Astrocyte (in vitro differentiated cells and primary cell): ENCODE data around the gene MYH11. TPM values are rescaled to one million over a fixed set of nuclear protein-coding genes. Genes with fewer than 3 reads are reported as not detected.
A peak's percentile ranks its signal among the peaks of the same experiment; 100 is the strongest.

Source experiments
- DNase-seq: peaks from one replicate; pipeline ENCODE4 v3.0.0-alpha.2; 2010; ENCODE audit warnings: low read depth
- FAIRE-seq: peaks from 2 replicates; lab custom pipeline; 2011; peaks lifted over from hg19 to GRCh38; lab: Jason Lieb, UNC
- H2AFZ ChIP-seq: 2 replicates; pipeline ENCODE4 v1.6.0; 2012; ENCODE audit warnings: low read depth, low read length, inconsistent platforms
- H3K27ac ChIP-seq: 2 replicates; pipeline ENCODE4 v1.5.1; 2011; ENCODE audit warnings: low read depth, low read length, inconsistent platforms
- H3K27me3 ChIP-seq: 2 replicates; pipeline ENCODE4 v1.6.0; 2011; ENCODE audit warnings: low read length, inconsistent platforms; ENCODE audit not compliant: insufficient read depth
- H3K36me3 ChIP-seq: 2 replicates; pipeline ENCODE4 v1.5.1; 2011; ENCODE audit warnings: low read length, inconsistent platforms; ENCODE audit not compliant: insufficient read depth
- H3K4me1 ChIP-seq: 2 replicates; pipeline ENCODE4 v1.5.1; 2011; ENCODE audit warnings: low read length, inconsistent platforms; ENCODE audit not compliant: insufficient read depth
- H3K4me2 ChIP-seq: 2 replicates; pipeline ENCODE4 v1.6.0; 2012; ENCODE audit warnings: low read length, inconsistent platforms
- H3K4me3 ChIP-seq: 2 replicates; pipeline ENCODE4 v1.5.1; 2011; ENCODE audit warnings: low read depth, mild to moderate bottlenecking, low read length, inconsistent platforms; ENCODE audit not compliant: insufficient read depth
- H3K79me2 ChIP-seq: 2 replicates; pipeline ENCODE4 v1.6.0; 2012; ENCODE audit warnings: mild to moderate bottlenecking, low read length, inconsistent platforms; ENCODE audit not compliant: insufficient read depth
- H3K9ac ChIP-seq: 2 replicates; pipeline ENCODE4 v1.6.0; 2012; ENCODE audit warnings: mild to moderate bottlenecking, low read length, inconsistent platforms
- H3K9me3 ChIP-seq: 2 replicates; pipeline ENCODE4 v1.5.1; 2012; ENCODE audit warnings: low read depth, mild to moderate bottlenecking, low read length, inconsistent platforms; ENCODE audit not compliant: insufficient read depth
- H4K20me1 ChIP-seq: 2 replicates; pipeline ENCODE4 v1.6.0; 2012; ENCODE audit warnings: low read length, inconsistent platforms; ENCODE audit not compliant: insufficient read depth
- H3K27ac Mint-ChIP-seq: one replicate; pipeline ENCODE4 v1.8.0; 2021; ENCODE audit warnings: mild to moderate bottlenecking, mixed read lengths; ENCODE audit not compliant: unreplicated experiment
- H3K27me3 Mint-ChIP-seq: one replicate; pipeline ENCODE4 v1.8.0; 2021; ENCODE audit warnings: low read depth, mixed read lengths; ENCODE audit not compliant: unreplicated experiment
- H3K36me3 Mint-ChIP-seq: one replicate; pipeline ENCODE4 v1.8.0; 2021; ENCODE audit warnings: low read depth, mixed read lengths; ENCODE audit not compliant: unreplicated experiment
- H3K4me1 Mint-ChIP-seq: one replicate; pipeline ENCODE4 v1.8.0; 2021; ENCODE audit warnings: low read depth, mixed read lengths; ENCODE audit not compliant: unreplicated experiment
- H3K4me3 Mint-ChIP-seq: one replicate; pipeline ENCODE4 v1.8.0; 2021; ENCODE audit warnings: mild to moderate bottlenecking, moderate library complexity, mixed read lengths; ENCODE audit not compliant: unreplicated experiment
- H3K9me3 Mint-ChIP-seq: one replicate; pipeline ENCODE4 v1.8.0; 2021; ENCODE audit warnings: mild to moderate bottlenecking, mixed read lengths; ENCODE audit not compliant: unreplicated experiment
- EZH2 ChIP-seq: IDR thresholded peaks from 2 replicates; pipeline ENCODE4 v1.6.1; 2012; ENCODE audit warnings: mild to moderate bottlenecking, low read length, inconsistent platforms; ENCODE audit not compliant: insufficient read depth
- total RNA-seq: library from RNA; stranded (reverse); gene quantifications from 2 replicates; pipeline ENCODE4 v1.2.1, GENCODE V29; 2021
- TF ChIP-seq, protein P1 (sequence below): IDR thresholded peaks from 2 replicates; pipeline ENCODE4 v1.5.1; 2011; ENCODE audit warnings: low read depth, mild to moderate bottlenecking, inconsistent platforms, low read length, moderate library complexity; ENCODE audit not compliant: insufficient read depth

The MYH11 gene
- total RNA-seq, 1 donor from 2014 or later, result 1.0 TPM

DNA sequence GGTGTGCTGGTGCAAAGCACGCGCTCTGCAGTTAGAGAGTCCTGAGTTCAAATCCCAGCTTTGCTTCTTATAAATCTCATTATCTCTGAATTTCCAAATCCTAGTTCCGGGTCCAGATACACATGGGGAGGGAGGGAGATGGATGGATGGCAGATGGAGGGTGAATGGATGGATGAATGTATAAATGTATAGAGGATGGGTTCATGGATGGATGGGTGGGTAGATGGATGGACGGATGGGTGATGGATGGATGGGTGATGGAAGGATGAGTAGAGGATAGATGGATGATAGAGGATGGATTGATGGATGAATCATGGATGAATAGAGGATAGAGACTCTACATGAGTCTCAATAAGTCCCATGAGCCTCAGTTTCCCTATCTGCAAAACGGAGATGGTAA, 89.9 kb downstream of the MYH11 start:
- Mint-ChIP-seq H3K36me3 (no peaks in the 10 kb centered on the region), H3K27ac (no peak overlapping the region), H3K27me3 (peaks cover 10% of the 10 kb centered on the region), H3K4me1 (peaks cover 3% of the 10 kb centered on the region), H3K4me3 (no peak overlapping the region), H3K9me3 (peaks cover 3% of the 10 kb centered on the region)
- Histone ChIP-seq H4K20me1 (no peaks in the 10 kb centered on the region), H3K79me2 (no peaks in the 10 kb centered on the region), H3K27ac (no peak overlapping the region), H3K9ac (no peak overlapping the region), H3K9me3 (no peaks in the 10 kb centered on the region), H2AFZ (no peak overlapping the region), H3K4me2 (no peak overlapping the region), H3K4me3 (no peak overlapping the region), H3K27me3 (peaks cover 13% of the 10 kb centered on the region), H3K4me1 (peaks cover 8% of the 10 kb centered on the region), H3K36me3 (no peaks in the 10 kb centered on the region)
- no peak for FAIRE-seq
- DNase-seq, result no peak
- TF ChIP-seq, protein P1, sequence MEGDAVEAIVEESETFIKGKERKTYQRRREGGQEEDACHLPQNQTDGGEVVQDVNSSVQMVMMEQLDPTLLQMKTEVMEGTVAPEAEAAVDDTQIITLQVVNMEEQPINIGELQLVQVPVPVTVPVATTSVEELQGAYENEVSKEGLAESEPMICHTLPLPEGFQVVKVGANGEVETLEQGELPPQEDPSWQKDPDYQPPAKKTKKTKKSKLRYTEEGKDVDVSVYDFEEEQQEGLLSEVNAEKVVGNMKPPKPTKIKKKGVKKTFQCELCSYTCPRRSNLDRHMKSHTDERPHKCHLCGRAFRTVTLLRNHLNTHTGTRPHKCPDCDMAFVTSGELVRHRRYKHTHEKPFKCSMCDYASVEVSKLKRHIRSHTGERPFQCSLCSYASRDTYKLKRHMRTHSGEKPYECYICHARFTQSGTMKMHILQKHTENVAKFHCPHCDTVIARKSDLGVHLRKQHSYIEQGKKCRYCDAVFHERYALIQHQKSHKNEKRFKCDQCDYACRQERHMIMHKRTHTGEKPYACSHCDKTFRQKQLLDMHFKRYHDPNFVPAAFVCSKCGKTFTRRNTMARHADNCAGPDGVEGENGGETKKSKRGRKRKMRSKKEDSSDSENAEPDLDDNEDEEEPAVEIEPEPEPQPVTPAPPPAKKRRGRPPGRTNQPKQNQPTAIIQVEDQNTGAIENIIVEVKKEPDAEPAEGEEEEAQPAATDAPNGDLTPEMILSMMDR, result no peak
- TF ChIP-seq EZH2, result no peak

DNA sequence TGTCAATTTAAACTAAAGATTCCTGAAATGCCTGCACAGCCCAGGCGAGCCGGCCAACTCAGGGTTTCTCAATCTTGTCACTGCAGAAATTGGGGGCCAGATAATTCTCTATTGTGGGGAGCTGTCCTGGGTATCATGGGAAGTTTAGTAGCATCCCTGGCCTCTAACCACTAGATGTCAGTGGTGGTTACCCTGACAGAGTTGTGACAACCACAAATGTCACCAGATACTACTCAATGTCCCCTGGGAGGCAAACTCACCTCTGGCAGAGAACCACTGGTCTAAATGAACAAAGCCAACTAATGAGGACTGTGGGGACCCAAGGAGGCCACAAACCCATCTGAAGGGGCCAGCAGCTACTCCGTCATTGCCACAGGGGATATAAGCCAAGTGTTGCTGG, 90.9 kb downstream of the MYH11 start:
- no peaks in the 10 kb centered on the region for H3K9me3 ChIP-seq
- peaks cover 7% of the 10 kb centered on the region for H3K27me3 Mint-ChIP-seq
- H3K4me3 Mint-ChIP-seq, result no peak overlapping the region
- no peak overlapping the region for H2AFZ ChIP-seq
- no peaks in the 10 kb centered on the region for H3K36me3 ChIP-seq
- H3K9ac ChIP-seq, result no peak overlapping the region
- TF ChIP-seq, protein P1, result peak; percentile 58
- TF ChIP-seq EZH2, result no peak
- H3K36me3 Mint-ChIP-seq, result no peaks in the 10 kb centered on the region
- FAIRE-seq, result no peak
- no peak overlapping the region for H3K27ac ChIP-seq
- no peak overlapping the region for H3K27ac Mint-ChIP-seq
- H4K20me1 ChIP-seq, result no peaks in the 10 kb centered on the region
- H3K4me2 ChIP-seq, result no peak overlapping the region
- H3K9me3 Mint-ChIP-seq, result peaks cover 3% of the 10 kb centered on the region
- H3K4me3 ChIP-seq, result no peak overlapping the region
- H3K79me2 ChIP-seq, result no peaks in the 10 kb centered on the region
- H3K27me3 ChIP-seq, result peaks cover 13% of the 10 kb centered on the region
- peaks cover 8% of the 10 kb centered on the region for H3K4me1 ChIP-seq
- DNase-seq, result no peak
- H3K4me1 Mint-ChIP-seq, result peaks cover 3% of the 10 kb centered on the region

DNA sequence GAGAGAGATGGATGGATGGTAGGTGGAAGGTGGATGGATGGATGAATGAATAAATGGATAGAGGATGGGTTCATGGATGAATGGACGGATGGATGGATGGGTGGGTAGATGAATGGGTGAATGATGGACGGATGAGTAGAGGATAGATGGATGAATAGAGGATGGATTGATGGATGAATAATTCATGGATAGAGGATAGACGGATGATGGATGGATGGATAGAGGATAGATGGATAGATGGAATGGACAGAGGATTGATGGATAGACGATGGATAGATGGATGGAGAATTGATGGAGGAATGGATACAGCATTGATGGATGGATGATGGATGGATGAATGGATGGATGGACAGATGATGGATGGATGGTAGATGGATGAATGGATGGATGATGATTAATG, 91.7 kb downstream of the MYH11 start:
- no peak overlapping the region for H3K27ac Mint-ChIP-seq
- no peak overlapping the region for H3K27ac ChIP-seq

More for the DNA sequence above, 91.7 kb downstream of the MYH11 start:
- DNase-seq (no peak), FAIRE-seq (no peak)
- no peak overlapping the region for H3K4me3 ChIP-seq
- no peak for TF ChIP-seq EZH2
- TF ChIP-seq, protein P1, result no peak
- H3K4me3 Mint-ChIP-seq, result no peak overlapping the region
- H4K20me1 ChIP-seq, result no peaks in the 10 kb centered on the region
- peaks cover 18% of the 10 kb centered on the region for H3K27me3 ChIP-seq
- peaks cover 7% of the 10 kb centered on the region for H3K27me3 Mint-ChIP-seq
- H3K9me3 Mint-ChIP-seq, result peaks cover 3% of the 10 kb centered on the region
- no peaks in the 10 kb centered on the region for H3K4me1 Mint-ChIP-seq
- no peak overlapping the region for H2AFZ ChIP-seq
- peaks cover 2% of the 10 kb centered on the region for H3K4me1 ChIP-seq
- H3K36me3 Mint-ChIP-seq, result no peaks in the 10 kb centered on the region
- H3K4me2 ChIP-seq, result no peak overlapping the region
- no peaks in the 10 kb centered on the region for H3K9me3 ChIP-seq
- H3K79me2 ChIP-seq, result no peaks in the 10 kb centered on the region
- H3K36me3 ChIP-seq, result no peaks in the 10 kb centered on the region
- H3K9ac ChIP-seq, result no peak overlapping the region
